GM12878 (cell line): ENCODE results near the gene CNNM4.

Experiments
- NRF1 ChIP-seq: conservative IDR thresholded peaks from 2 replicates; pipeline ENCODE4 v1.6.1; 2011; ENCODE audit warnings: mild to moderate bottlenecking, low read depth, low read length, improper control_type of control experiment
- POLR2A ChIP-seq: IDR thresholded peaks from 2 replicates; pipeline ENCODE4 v1.6.1; 2011; ENCODE audit warnings: low read depth, mild to moderate bottlenecking, low read length

DNA sequence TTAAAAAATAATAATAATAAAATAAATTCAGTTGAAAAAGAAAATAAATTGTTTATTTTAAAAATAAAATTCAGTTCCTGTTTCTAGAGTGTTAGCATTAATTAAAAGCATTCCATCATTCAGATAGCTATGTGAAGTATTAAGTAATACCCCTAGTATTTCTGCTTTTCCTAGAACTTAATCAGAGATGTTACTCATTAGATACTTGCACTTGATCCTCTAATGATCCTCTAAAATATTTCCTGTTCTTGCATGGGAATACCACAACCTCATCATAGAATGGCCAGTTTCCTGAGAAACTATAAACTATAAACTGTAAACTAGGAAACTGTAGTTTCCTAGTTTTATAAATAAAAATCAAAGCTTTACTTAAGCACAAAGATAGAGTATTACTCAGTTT is 44.3 kb downstream of the CNNM4 start:
- TF ChIP-seq POLR2A (no peak), NRF1 (no peak)
